ENCODE data around the gene SCNN1B. TPM values are rescaled to one million over a fixed set of nuclear protein-coding genes. Genes with fewer than 3 reads are reported as not detected.

The SCNN1B gene
- total and polyA plus RNA-seq, 2 of the 13 experiments (the other 11 are each of a cell fraction or from before 2014, with no cell fraction given) = not detected

DNA sequence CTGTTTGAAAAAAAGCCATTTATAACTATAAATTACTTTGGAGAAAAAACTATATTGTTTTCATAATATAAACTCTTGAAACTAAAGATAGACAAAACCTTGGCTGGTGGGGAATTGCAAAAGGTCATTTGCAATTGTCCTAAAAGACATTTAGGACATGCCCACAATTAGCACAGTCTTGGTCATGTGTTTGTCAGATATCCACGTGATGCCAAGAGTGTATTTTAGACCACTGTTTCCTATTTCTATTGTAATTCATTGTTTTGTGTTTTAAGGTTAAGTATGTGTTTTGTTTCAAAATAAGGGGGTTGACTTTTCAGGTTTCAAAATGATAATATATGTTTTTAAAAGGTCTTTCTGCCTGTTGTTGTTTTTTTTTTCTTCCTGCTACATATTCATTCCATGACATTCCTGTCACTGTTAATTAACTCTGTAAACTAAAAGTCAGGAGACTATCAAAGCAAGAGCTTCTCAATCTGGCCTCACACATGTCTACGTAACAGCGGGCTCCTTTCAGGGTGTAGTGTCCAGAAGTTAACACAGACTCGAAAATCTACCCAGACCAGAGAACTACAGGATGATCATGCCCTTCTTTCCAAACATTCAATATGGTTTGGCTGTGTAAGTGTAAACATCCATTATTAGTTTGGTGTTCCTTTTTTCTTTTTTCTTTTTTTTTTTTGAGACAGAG lies 92.2 kb downstream of the SCNN1B start:
- intact Hi-C loops (cut with micrococcal nuclease; ENCODE audit: unreplicated experiment) (no loop called here), in situ Hi-C loops (cut with HindIII; ENCODE audit: extremely low pct_ligation_motif_present, low pct_unique_long_range_greater_than_20kb) (no loop called here)
- Histone ChIP-seq H3K79me2 (ENCODE audit: insufficient read depth, low read length) (no peaks in the 10 kb centered on the region), H3K9me3 (ENCODE audit: low read length) (no peaks in the 10 kb centered on the region), H2AFZ (ENCODE audit: low read length) (no peak overlapping the region), H4K20me1 (ENCODE audit: insufficient read depth, low read length) (no peaks in the 10 kb centered on the region), H3K4me1 (ENCODE audit: insufficient read depth, low read length) (no peaks in the 10 kb centered on the region), H3K27ac (ENCODE audit: extremely low read length, insufficient read depth, low read length) (no peak overlapping the region), H3K4me3 (replicated peaks in 1 of 3; ENCODE audit: insufficient read depth in 1 of 3, low read depth in 2 of 3, low read length in 3 of 3) (no peak overlapping the region), H3K4me2 (ENCODE audit: low read depth, low read length) (no peak overlapping the region), H3K9ac (ENCODE audit: insufficient read depth, low read depth, low read length) (no peak overlapping the region), H3K36me3 (replicated peaks in 1 of 2; ENCODE audit: control insufficient read depth in 1 of 2, insufficient read depth in 2 of 2, low read length in 2 of 2) (peaks cover 26 to 55% of the 10 kb centered on the region in 2 experiments), H3K27me3 (ENCODE audit: control insufficient read depth in 1 of 2, insufficient read depth in 2 of 2, low read length in 2 of 2) (no peaks in the 10 kb centered on the region)
- 94% methylated on average over 4 of the region's 4 CpGs for WGBS (ENCODE audit: low lambda C conversion rate)
- TF ChIP-seq AGO2 (optimal IDR thresholded peaks at IDR 0.05; ENCODE audit: low read depth, low read length) (no peak), IKZF1 (IDR thresholded peaks at IDR 0.05) (no peak)
- TF ChIP-seq, protein P1, sequence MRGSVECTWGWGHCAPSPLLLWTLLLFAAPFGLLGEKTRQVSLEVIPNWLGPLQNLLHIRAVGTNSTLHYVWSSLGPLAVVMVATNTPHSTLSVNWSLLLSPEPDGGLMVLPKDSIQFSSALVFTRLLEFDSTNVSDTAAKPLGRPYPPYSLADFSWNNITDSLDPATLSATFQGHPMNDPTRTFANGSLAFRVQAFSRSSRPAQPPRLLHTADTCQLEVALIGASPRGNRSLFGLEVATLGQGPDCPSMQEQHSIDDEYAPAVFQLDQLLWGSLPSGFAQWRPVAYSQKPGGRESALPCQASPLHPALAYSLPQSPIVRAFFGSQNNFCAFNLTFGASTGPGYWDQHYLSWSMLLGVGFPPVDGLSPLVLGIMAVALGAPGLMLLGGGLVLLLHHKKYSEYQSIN (CRISPR knock-in tag; IDR thresholded peaks at IDR 0.05; ENCODE audit: borderline replicate concordance) = no peak
- ChIA-PET POLR2A (no interaction called here), CTCF (ENCODE audit: low intra/inter-chr PET ratio, low total read pairs) (no interaction called here)
- no TSS peak for BruUV-seq (replicated peaks)
- no peak for ATAC-seq
- FAIRE-seq = no peak
- DNase-seq (ENCODE audit: low spot score) = no peak

DNA sequence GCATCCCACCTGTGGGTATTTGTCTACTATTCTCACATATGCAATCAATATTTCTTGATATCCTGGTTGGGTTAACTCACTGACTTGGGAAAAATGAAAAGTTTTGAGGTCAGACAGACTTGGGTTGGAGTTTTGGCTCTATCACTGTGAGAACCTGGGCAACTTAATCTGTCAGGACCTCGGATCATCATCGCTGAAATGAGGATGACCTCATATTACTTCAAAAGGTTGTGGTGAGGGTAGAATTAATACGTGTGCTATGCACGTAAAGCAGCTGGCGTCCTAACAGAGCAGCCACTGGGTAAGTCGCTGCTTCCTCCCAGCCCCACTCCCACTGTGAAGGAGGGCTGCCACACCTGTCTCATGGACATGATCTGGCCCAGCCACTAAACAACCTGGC lies 93.6 kb downstream of the SCNN1B start:
- TF ChIP-seq ZNF550 (CRISPR knock-in tag; IDR thresholded peaks at IDR 0.05; ENCODE audit: borderline replicate concordance) (no peak), ATF7 (IDR thresholded peaks at IDR 0.05) (peak; percentile 55; the same call in 1 of the 2 replicates), ATF7 (CRISPR knock-in tag; IDR thresholded peaks at IDR 0.05) (no peak)
- Histone ChIP-seq H3K27ac (ENCODE audit: extremely low read length, insufficient read depth, low read length) (no peak overlapping the region), H2AFZ (ENCODE audit: low read length) (no peak overlapping the region), H3K36me3 (replicated peaks in 1 of 2; ENCODE audit: control insufficient read depth in 1 of 2, insufficient read depth in 2 of 2, low read length in 2 of 2) (peaks cover 29 to 63% of the 10 kb centered on the region in 2 experiments), H3K4me3 (replicated peaks in 1 of 3; ENCODE audit: insufficient read depth in 1 of 3, low read depth in 2 of 3, low read length in 3 of 3) (no peak overlapping the region), H3K4me1 (ENCODE audit: insufficient read depth, low read length) (no peaks in the 10 kb centered on the region), H3K9ac (ENCODE audit: insufficient read depth, low read depth, low read length) (no peak overlapping the region), H3K27me3 (ENCODE audit: control insufficient read depth in 1 of 2, insufficient read depth in 2 of 2, low read length in 2 of 2) (no peaks in the 10 kb centered on the region), H3K79me2 (ENCODE audit: insufficient read depth, low read length) (no peaks in the 10 kb centered on the region), H4K20me1 (ENCODE audit: insufficient read depth, low read length) (no peaks in the 10 kb centered on the region), H3K4me2 (ENCODE audit: low read depth, low read length) (no peak overlapping the region), H3K9me3 (ENCODE audit: low read length) (no peaks in the 10 kb centered on the region)
- FAIRE-seq (no peak), ATAC-seq (no peak), DNase-seq (ENCODE audit: low spot score) (no peak)
- no TSS peak for BruUV-seq (replicated peaks)
- intact Hi-C loops (cut with micrococcal nuclease; ENCODE audit: unreplicated experiment) (no loop called here), in situ Hi-C loops (cut with HindIII; ENCODE audit: extremely low pct_ligation_motif_present, low pct_unique_long_range_greater_than_20kb) (no loop called here)
- ChIA-PET CTCF (ENCODE audit: low intra/inter-chr PET ratio, low total read pairs) (no interaction called here), POLR2A (no interaction called here)
- 98% methylated on average over 6 of the region's 6 CpGs for WGBS (ENCODE audit: low lambda C conversion rate)

All from HepG2 (cell line).